H1 (cell line): ENCODE data around the gene IFI44L. TPM values are rescaled to one million over a fixed set of nuclear protein-coding genes. Genes with fewer than 3 reads are reported as not detected.

Experiments
- CTCF ChIA-PET: fragments of 300-600 bp; sonication (Branson Sonifier 250); formaldehyde crosslinking; loops from one replicate; lab custom pipeline; 2021; ENCODE audit not compliant: partially characterized antibody; lab: Charles Lee
- POLR2A ChIA-PET: fragments of 300-600 bp; sonication (Branson Sonifier 250); formaldehyde crosslinking; loops from one replicate; lab custom pipeline; 2021; ENCODE audit warnings: inconsistent platforms; ENCODE audit not compliant: partially characterized antibody; lab: Charles Lee
- DNase-seq, 2 experiments: peaks; one replicate each; pipeline versions ENCODE4 v3.0.0 to v3.0.0-alpha.2; 2010 to 2022; ENCODE audit warnings: low spot score in 2 of 2, low read depth in 1 of 2, mixed read lengths in 1 of 2
- FAIRE-seq: peaks from 2 replicates; lab custom pipeline; 2011; peaks lifted over from hg19 to GRCh38; lab: Jason Lieb, UNC
- H2AFZ ChIP-seq: 2 replicates; pipeline ENCODE4 v1.8.1; 2012; ENCODE audit warnings: low read length, inconsistent platforms
- H2AK5ac ChIP-seq: 2 replicates; pipeline ENCODE4 v1.6.1; 2013; ENCODE audit warnings: low read depth, low read length
- H2BK120ac ChIP-seq: replicated peaks from 2 replicates; pipeline ENCODE3; 2013; ENCODE audit warnings: low read depth, low read length, inconsistent platforms
- H2BK12ac ChIP-seq: 2 replicates; pipeline ENCODE4 v1.6.1; 2013; ENCODE audit warnings: low read depth, low read length
- H2BK15ac ChIP-seq: 2 replicates; pipeline ENCODE4 v1.6.1; 2013; ENCODE audit warnings: low read length
- H2BK20ac ChIP-seq: 2 replicates; pipeline ENCODE4 v1.6.1; 2013; ENCODE audit warnings: low read length
- H2BK5ac ChIP-seq: 2 replicates; pipeline ENCODE4 v1.6.1; 2013; ENCODE audit warnings: low read depth, low read length
- H3K14ac ChIP-seq: 2 replicates; pipeline ENCODE4 v1.6.1; 2013; ENCODE audit warnings: inconsistent platforms; ENCODE audit not compliant: insufficient read length
- H3K18ac ChIP-seq: 2 replicates; pipeline ENCODE4 v1.6.1; 2013; ENCODE audit warnings: low read length; ENCODE audit errors: extremely low read depth
- H3K23ac ChIP-seq: 2 replicates; pipeline ENCODE4 v1.6.1; 2013; ENCODE audit warnings: inconsistent platforms; ENCODE audit not compliant: insufficient read length
- H3K23me2 ChIP-seq: 2 replicates; pipeline ENCODE4 v1.6.1; 2013; ENCODE audit warnings: low read depth, low read length
- H3K27ac ChIP-seq: 2 replicates; pipeline ENCODE4 v1.6.1; 2011; ENCODE audit warnings: low read depth, low read length, inconsistent platforms
- H3K27me3 ChIP-seq, 4 experiments: replicated peaks in 1 of 4; 1 replicate in 1 of 4; 2 replicates in 3 of 4; pipeline versions ENCODE4 v1.6.1 to v1.8.1; 2011 to 2013; ENCODE audit warnings: low read length in 3 of 4, mild to moderate bottlenecking in 3 of 4, inconsistent platforms in 2 of 4, mixed read lengths in 2 of 4, moderate library complexity in 1 of 4; ENCODE audit not compliant: control insufficient read depth in 3 of 4, insufficient read depth in 3 of 4; ENCODE audit errors: extremely low read depth in 1 of 4
- H3K36me3 ChIP-seq, 4 experiments: 2 replicates each; pipeline versions ENCODE4 v1.6.1 to v1.8.1; 2011 to 2013; ENCODE audit warnings: mild to moderate bottlenecking in 4 of 4, low read length in 3 of 4, moderate library complexity in 2 of 4, control low read depth in 1 of 4, inconsistent platforms in 1 of 4; ENCODE audit not compliant: insufficient read depth in 4 of 4, control insufficient read depth in 2 of 4
- H3K4ac ChIP-seq: replicated peaks from 2 replicates; pipeline ENCODE3; 2013; ENCODE audit warnings: low read length, low read depth, mixed read lengths, inconsistent platforms; ENCODE audit not compliant: insufficient read length
- H3K4me1 ChIP-seq, 4 experiments: replicated peaks in 1 of 4; 1 replicate in 1 of 4; 2 replicates in 3 of 4; pipeline versions ENCODE4 v1.6.1 to v1.8.1; 2011 to 2013; ENCODE audit warnings: low read length in 3 of 4, inconsistent platforms in 2 of 4, mixed read lengths in 1 of 4; ENCODE audit not compliant: insufficient read depth in 4 of 4, control insufficient read depth in 3 of 4
- H3K4me2 ChIP-seq, 2 experiments: 2 replicates each; pipeline versions ENCODE4 v1.6.1 to v1.8.1; 2011 to 2013; ENCODE audit warnings: low read depth in 2 of 2, low read length in 2 of 2, control low read depth in 1 of 2, inconsistent platforms in 1 of 2, mild to moderate bottlenecking in 1 of 2; ENCODE audit not compliant: insufficient read depth in 1 of 2
- H3K4me3 ChIP-seq, 4 experiments: fragments of 200-600, 300-600 bp in 1 of 4; sonication (generic), shearing (Covaris generic), sonication (Bioruptor Twin) in 1 of 4; 2 replicates each; pipeline versions ENCODE4 v1.5.1 to v1.8.1; 2011 to 2016; ENCODE audit warnings: low read length in 4 of 4, low read depth in 3 of 4, control low read depth in 2 of 4, inconsistent platforms in 2 of 4, mild to moderate bottlenecking in 2 of 4, mixed read lengths in 1 of 4, moderate library complexity in 1 of 4; ENCODE audit not compliant: insufficient read depth in 2 of 4; ENCODE audit errors: extremely low read depth in 1 of 4
- H3K56ac ChIP-seq: replicated peaks from 2 replicates; pipeline ENCODE3; 2013; ENCODE audit warnings: low read depth, mild to moderate bottlenecking, mixed read lengths, low read length, inconsistent platforms; ENCODE audit not compliant: insufficient read length
- H3K79me1 ChIP-seq: 2 replicates; pipeline ENCODE4 v1.6.1; 2013; ENCODE audit warnings: low read depth, low read length, control low read depth
- H3K79me2 ChIP-seq, 2 experiments: 2 replicates each; pipeline versions ENCODE4 v1.6.1 to v1.8.1; 2012 to 2013; ENCODE audit warnings: low read length in 2 of 2, mild to moderate bottlenecking in 2 of 2, inconsistent platforms in 1 of 2; ENCODE audit not compliant: insufficient read depth in 2 of 2, control insufficient read depth in 1 of 2
- H3K9ac ChIP-seq, 4 experiments: replicated peaks in 1 of 4; 1 replicate in 1 of 4; 2 replicates in 3 of 4; pipeline versions ENCODE4 v1.6.1 to v1.8.1; 2011 to 2013; ENCODE audit warnings: low read depth in 3 of 4, low read length in 3 of 4, control low read depth in 2 of 4, mild to moderate bottlenecking in 2 of 4, moderate library complexity in 2 of 4, inconsistent platforms in 1 of 4; ENCODE audit errors: extremely low read depth in 1 of 4
- H3K9me3 ChIP-seq, 2 experiments: 2 replicates each; pipeline versions ENCODE4 v1.6.1 to v1.8.1; 2012 to 2013; ENCODE audit warnings: mild to moderate bottlenecking in 2 of 2, moderate library complexity in 2 of 2, control low read depth in 1 of 2, inconsistent platforms in 1 of 2, low read depth in 1 of 2, low read length in 1 of 2, mixed read lengths in 1 of 2; ENCODE audit not compliant: insufficient read depth in 2 of 2
- H4K20me1 ChIP-seq, 2 experiments: replicated peaks in 1 of 2; 2 replicates each; pipeline versions ENCODE3 to v1.8.1; 2011 to 2013; ENCODE audit warnings: inconsistent platforms in 2 of 2, low read length in 2 of 2, mild to moderate bottlenecking in 1 of 2; ENCODE audit not compliant: insufficient read depth in 2 of 2, control insufficient read depth in 1 of 2
- H4K5ac ChIP-seq: 2 replicates; pipeline ENCODE4 v1.6.1; 2013; ENCODE audit warnings: low read length, low read depth, mixed read lengths, inconsistent platforms; ENCODE audit not compliant: insufficient read length
- H4K8ac ChIP-seq: 2 replicates; pipeline ENCODE4 v1.8.0; 2013; ENCODE audit warnings: mild to moderate bottlenecking, moderate library complexity, low read length, inconsistent platforms; ENCODE audit not compliant: insufficient read depth; ENCODE audit errors: extremely low read depth
- H4K91ac ChIP-seq: replicated peaks from 2 replicates; pipeline ENCODE3; 2013; ENCODE audit warnings: low read length, mixed read lengths, inconsistent platforms; ENCODE audit not compliant: insufficient read length
- ASH2L ChIP-seq: fragments of 200-600, 300-600 bp; sonication (generic); IDR thresholded peaks from one replicate; pipeline ENCODE4 v1.7.1; 2017; ENCODE audit warnings: low read length
- HDAC2 ChIP-seq, 2 experiments: fragments of 300-600 bp in 1 of 2; sonication (generic) in 1 of 2; IDR thresholded peaks; 2 replicates each; pipeline ENCODE4 v1.6.1; 2011 to 2012; ENCODE audit warnings: low read depth in 2 of 2, low read length in 2 of 2, mild to moderate bottlenecking in 2 of 2, moderate library complexity in 2 of 2, borderline replicate concordance in 1 of 2, inconsistent platforms in 1 of 2
- JUND ChIP-seq: IDR thresholded peaks from 2 replicates; pipeline ENCODE4 v1.6.1; 2011; ENCODE audit warnings: mild to moderate bottlenecking, improper control_type of control experiment, low read length
- RBBP5 ChIP-seq: IDR thresholded peaks from 2 replicates; pipeline ENCODE4 v1.7.1; 2012; ENCODE audit warnings: low read depth, mild to moderate bottlenecking, inconsistent platforms, low read length, moderate library complexity, borderline replicate concordance
- SIRT6 ChIP-seq: IDR thresholded peaks from one replicate; pipeline ENCODE4 v1.7.1; 2012; ENCODE audit warnings: low read length, inconsistent platforms
- WGBS, 2 experiments: shearing (Covaris generic) in 1 of 2; methylation state at CpG; one replicate each; pipeline versions ENCODE4 v1.1.6 to v1.1.7; 2013 to 2015; ENCODE audit warnings: low lambda C conversion rate in 2 of 2, mixed read lengths in 2 of 2, inconsistent platforms in 1 of 2, low coverage in 1 of 2, missing lambda C conversion rate in 1 of 2; ENCODE audit not compliant: insufficient replicate concordance in 2 of 2, insufficient coverage in 1 of 2, insufficient read length in 1 of 2; ENCODE audit errors: extremely low coverage in 1 of 2, missing lambda C conversion rate in 1 of 2; 5-methylcytosine and 5-hydroxymethylcytosine counted together
- polyA plus RNA-seq, 7 experiments: library from polyadenylated mRNA; depleted of rRNA in 3 of 7; stranded (reverse) in 5 of 7; unstranded in 2 of 7; fragments of >200 nt in 5 of 7; fragments of 200-250 nt in 2 of 7; gene quantifications; 1 replicate in 5 of 7; 2 replicates in 1 of 7; 4 replicates in 1 of 7; pipeline versions ENCODE4 v1.2.1 to v1.2.3, GENCODE V29; 2011 to 2013; ENCODE audit warnings: missing spikeins in 2 of 7, mixed read lengths in 2 of 7
- total RNA-seq: library from RNA; stranded (reverse); fragmentation: NEBNext Ultra II Directional; extraction: Animal tissue kit (Norgen Biotek cat#: 25700); gene quantifications from 2 replicates; pipeline ENCODE4 v1.2.1, GENCODE V29; 2021
- TF ChIP-seq, protein P1 (sequence below): IDR thresholded peaks from 2 replicates; pipeline ENCODE4 v1.6.1; 2012; ENCODE audit warnings: low read length, inconsistent platforms

IFI44L gene
- total and polyA plus RNA-seq, 2 of the 8 experiments (the other 6 are each of a cell fraction or from before 2014, with no cell fraction given) = not detected

DNA sequence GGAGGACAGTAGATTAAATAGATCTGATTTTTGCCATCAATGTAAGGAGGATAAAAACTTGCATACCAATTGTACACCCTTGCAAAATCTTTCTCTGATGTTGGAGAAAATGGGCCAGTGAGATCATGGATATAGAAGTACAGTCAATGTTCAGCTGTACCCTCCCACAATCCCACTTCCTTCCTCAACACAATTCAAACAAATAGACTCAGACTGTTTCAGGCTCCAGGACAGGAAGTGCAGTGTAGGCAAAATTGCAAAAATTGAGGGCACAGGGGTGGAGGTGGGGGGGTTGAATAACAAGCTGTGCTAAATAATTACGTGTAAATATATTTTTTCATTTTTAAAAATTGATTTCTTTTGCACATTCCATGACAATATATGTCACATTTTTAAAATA, 25.5 kb downstream of the IFI44L start:
- DNase-seq = no peak
- H2AFZ ChIP-seq = no peak overlapping the region
- no peaks in the 10 kb centered on the region for H3K4me1 ChIP-seq
- no peak overlapping the region for H2BK20ac ChIP-seq
- H2BK5ac ChIP-seq = no peak overlapping the region
- H3K23ac ChIP-seq = no peak overlapping the region
- POLR2A ChIA-PET = no interaction called here
- H4K91ac ChIP-seq = no peak overlapping the region
- CTCF ChIA-PET = interaction anchor here (1.5 kb wide), 1 partner anchor 506 kb away, joined by 3 read pairs; no protein-coding TSS in a partner anchor
- no peak overlapping the region for H2BK15ac ChIP-seq
- no peak overlapping the region for H4K8ac ChIP-seq
- no peaks in the 10 kb centered on the region for H3K36me3 ChIP-seq
- H2BK12ac ChIP-seq = no peak overlapping the region
- no peaks in the 10 kb centered on the region for H3K27me3 ChIP-seq
- H3K79me2 ChIP-seq = no peaks in the 10 kb centered on the region
- no peak for FAIRE-seq
- no peak overlapping the region for H3K18ac ChIP-seq
- H3K4ac ChIP-seq = no peak overlapping the region
- no peaks in the 10 kb centered on the region for H3K79me1 ChIP-seq
- H4K5ac ChIP-seq = no peak overlapping the region
- H3K23me2 ChIP-seq = no peaks in the 10 kb centered on the region
- no peaks in the 10 kb centered on the region for H4K20me1 ChIP-seq
- peaks cover 6 to 9% of the 10 kb centered on the region in 2 experiments; a peak in 2 of 4 replicates for H3K9me3 ChIP-seq
- H2AK5ac ChIP-seq = no peak overlapping the region
- no peak overlapping the region for H3K56ac ChIP-seq
- no peak overlapping the region for H3K4me3 ChIP-seq
- H2BK120ac ChIP-seq = no peak overlapping the region
- WGBS, 2 experiments = 89% methylated on average over 1 of the region's 1 CpG; no CpG with 5 or more reads in 1 of the 2 experiments
- no peak overlapping the region for H3K14ac ChIP-seq
- H3K9ac ChIP-seq = no peak overlapping the region
- no peak overlapping the region for H3K4me2 ChIP-seq
- no peak overlapping the region for H3K27ac ChIP-seq
- no peak for TF ChIP-seq SIRT6
- no peak for TF ChIP-seq HDAC2 (IDR thresholded peaks at IDR 0.05; ENCODE audit: borderline replicate concordance in 1 of 2, low read depth in 2 of 2, low read length in 2 of 2)
- no peak for TF ChIP-seq RBBP5
- no peak for TF ChIP-seq ASH2L
- no peak for TF ChIP-seq JUND
- TF ChIP-seq, protein P1, sequence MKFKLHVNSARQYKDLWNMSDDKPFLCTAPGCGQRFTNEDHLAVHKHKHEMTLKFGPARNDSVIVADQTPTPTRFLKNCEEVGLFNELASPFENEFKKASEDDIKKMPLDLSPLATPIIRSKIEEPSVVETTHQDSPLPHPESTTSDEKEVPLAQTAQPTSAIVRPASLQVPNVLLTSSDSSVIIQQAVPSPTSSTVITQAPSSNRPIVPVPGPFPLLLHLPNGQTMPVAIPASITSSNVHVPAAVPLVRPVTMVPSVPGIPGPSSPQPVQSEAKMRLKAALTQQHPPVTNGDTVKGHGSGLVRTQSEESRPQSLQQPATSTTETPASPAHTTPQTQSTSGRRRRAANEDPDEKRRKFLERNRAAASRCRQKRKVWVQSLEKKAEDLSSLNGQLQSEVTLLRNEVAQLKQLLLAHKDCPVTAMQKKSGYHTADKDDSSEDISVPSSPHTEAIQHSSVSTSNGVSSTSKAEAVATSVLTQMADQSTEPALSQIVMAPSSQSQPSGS = no peak
